HEK293 (cell line): Measurements from ENCODE around the gene KCNJ15.

Experiments
- CTCF ChIA-PET: fragments of 350-600 bp; formaldehyde crosslinking; extraction: SDS; loops from one replicate; lab custom pipeline; 2021; ENCODE audit warnings: antibody characterized with exemption; lab: Yijun Ruan, JAX
- POLR2A ChIA-PET: fragments of 300-600 bp; formaldehyde crosslinking; extraction: SDS; loops from one replicate; lab custom pipeline; 2020; ENCODE audit warnings: antibody characterized with exemption, inconsistent platforms; lab: Yijun Ruan, JAX
- H3K27ac ChIP-seq: fragments of 200-500 bp; sonication (Bioruptor generic); 2 replicates; pipeline ENCODE4 v1.5.1; 2014; ENCODE audit warnings: low read depth, low read length, control low read depth, inconsistent platforms; ENCODE audit errors: extremely low read depth
- H3K36me3 ChIP-seq, 2 experiments: fragments of 200-500 bp in 1 of 2; sonication (Bioruptor generic) in 1 of 2; 1 replicate in 1 of 2; 2 replicates in 1 of 2; pipeline ENCODE4 v1.5.1; 2014 to 2017; ENCODE audit warnings: inconsistent platforms in 2 of 2, low read length in 2 of 2; ENCODE audit not compliant: control insufficient read depth in 2 of 2, insufficient read depth in 1 of 2
- H3K4me1 ChIP-seq: fragments of 200-500 bp; sonication (Bioruptor generic); 2 replicates; pipeline ENCODE4 v1.5.1; 2014; ENCODE audit warnings: mild to moderate bottlenecking, low read length, inconsistent platforms; ENCODE audit not compliant: control insufficient read depth, insufficient read depth
- H3K4me3 ChIP-seq: 2 replicates; pipeline ENCODE4 v1.5.1; 2011; ENCODE audit warnings: low read depth, mild to moderate bottlenecking, control low read depth, low read length, moderate library complexity
- H3K9me3 ChIP-seq: fragments of 200-500 bp; sonication (Bioruptor generic); 2 replicates; pipeline ENCODE4 v1.5.1; 2014; ENCODE audit warnings: low read depth, low read length, inconsistent platforms; ENCODE audit not compliant: control insufficient read depth, insufficient read depth
- ELK4 ChIP-seq: IDR thresholded peaks from 2 replicates; pipeline ENCODE4 v1.6.1; 2011; ENCODE audit warnings: mild to moderate bottlenecking, low read depth, low read length, borderline replicate concordance
- KLF1 ChIP-seq: fragments of 450-650 bp; formaldehyde crosslinking; IDR thresholded peaks from 2 replicates; pipeline ENCODE4 v1.5.1; 2016; ENCODE audit warnings: missing biosample characterization, missing genetic modification characterization
- KLF16 ChIP-seq: fragments of 450-650 bp; formaldehyde crosslinking; IDR thresholded peaks from 2 replicates; pipeline ENCODE4 v1.5.1; 2017; ENCODE audit warnings: missing biosample characterization, missing genetic modification characterization
- PRDM1 ChIP-seq: fragments of 450-650 bp; formaldehyde crosslinking; IDR thresholded peaks from 2 replicates; pipeline ENCODE4; 2016; ENCODE audit warnings: missing biosample characterization, missing genetic modification characterization
- ZBTB10 ChIP-seq: fragments of 450-650 bp; formaldehyde crosslinking; IDR thresholded peaks from 2 replicates; pipeline ENCODE4 v1.5.1; 2016; ENCODE audit warnings: missing biosample characterization, missing genetic modification characterization
- ZBTB17 ChIP-seq: fragments of 450-650 bp; formaldehyde crosslinking; IDR thresholded peaks from 2 replicates; pipeline ENCODE4 v1.5.1; 2016; ENCODE audit warnings: missing biosample characterization, missing genetic modification characterization
- ZFHX2 ChIP-seq: fragments of 450-650 bp; formaldehyde crosslinking; conservative IDR thresholded peaks from 2 replicates; pipeline ENCODE4 v1.5.1; 2016; ENCODE audit warnings: missing biosample characterization, missing genetic modification characterization
- ZIC2 ChIP-seq: fragments of 450-650 bp; formaldehyde crosslinking; IDR thresholded peaks from 2 replicates; pipeline ENCODE4 v1.5.1; 2016; ENCODE audit warnings: missing biosample characterization, missing genetic modification characterization
- ZNF10 ChIP-seq: fragments of 450-650 bp; formaldehyde crosslinking; IDR thresholded peaks from 2 replicates; pipeline ENCODE4 v1.5.1; 2017; ENCODE audit warnings: missing biosample characterization, missing genetic modification characterization
- ZNF157 ChIP-seq: fragments of 450-650 bp; formaldehyde crosslinking; IDR thresholded peaks from 2 replicates; pipeline ENCODE4 v1.5.1; 2016; ENCODE audit warnings: missing biosample characterization, missing genetic modification characterization
- ZNF514 ChIP-seq: fragments of 450-650 bp; formaldehyde crosslinking; IDR thresholded peaks from 2 replicates; pipeline ENCODE4 v1.5.1; 2016; ENCODE audit warnings: missing biosample characterization, missing genetic modification characterization
- ZNF555 ChIP-seq: fragments of 450-650 bp; formaldehyde crosslinking; conservative IDR thresholded peaks from 2 replicates; pipeline ENCODE4 v1.5.1; 2017; ENCODE audit warnings: missing biosample characterization, mild to moderate bottlenecking, missing genetic modification characterization, inconsistent platforms
- ZNF558 ChIP-seq: fragments of 450-650 bp; formaldehyde crosslinking; IDR thresholded peaks from 2 replicates; pipeline ENCODE4 v1.5.1; 2016; ENCODE audit warnings: missing biosample characterization, missing genetic modification characterization
- ZNF580 ChIP-seq: fragments of 450-650 bp; formaldehyde crosslinking; IDR thresholded peaks from 2 replicates; pipeline ENCODE4 v1.5.1; 2016; ENCODE audit warnings: missing biosample characterization, missing genetic modification characterization
- ZNF623 ChIP-seq: fragments of 450-650 bp; formaldehyde crosslinking; IDR thresholded peaks from 2 replicates; pipeline ENCODE4 v1.5.1; 2016; ENCODE audit warnings: missing biosample characterization, missing genetic modification characterization
- ZNF645 ChIP-seq: fragments of 450-650 bp; formaldehyde crosslinking; IDR thresholded peaks from 2 replicates; pipeline ENCODE4; 2016; ENCODE audit warnings: missing biosample characterization, missing genetic modification characterization
- ZNF670 ChIP-seq: fragments of 450-650 bp; formaldehyde crosslinking; IDR thresholded peaks from 2 replicates; pipeline ENCODE4 v1.5.1; 2016; ENCODE audit warnings: missing biosample characterization, missing genetic modification characterization, low read depth
- ZSCAN5A ChIP-seq: fragments of 450-650 bp; formaldehyde crosslinking; IDR thresholded peaks from 2 replicates; pipeline ENCODE4 v1.5.1; 2016; ENCODE audit warnings: missing biosample characterization, missing genetic modification characterization

KCNJ15 gene

GRCh38 chr21:38312822-38313221 lies 56.0 kb downstream of the KCNJ15 start:
- Histone ChIP-seq H3K27ac (no peak overlapping the region), H3K4me1 (peaks cover 4% of the 10 kb centered on the region; the same call in 1 of the 2 replicates), H3K36me3 (no peaks in the 10 kb centered on the region), H3K4me3 (no peak overlapping the region), H3K9me3 (no peaks in the 10 kb centered on the region)
- TF ChIP-seq KLF16 (tag by site-specific recombination) (no peak), ZNF623 (tag by site-specific recombination) (no peak), PRDM1 (tag by site-specific recombination) (no peak), ZNF514 (tag by site-specific recombination) (no peak), ZBTB17 (tag by site-specific recombination) (no peak), ZNF645 (no peak), ZBTB10 (tag by site-specific recombination) (no peak), ELK4 (no peak), ZNF558 (no peak)
- ChIA-PET POLR2A (interaction anchor here (0.6 kb wide), 1 partner anchor 1075 kb away, joined by 3 read pairs; no protein-coding TSS in a partner anchor), CTCF (no interaction called here)

GRCh38 chr21:38314558-38314957 lies 57.8 kb downstream of the KCNJ15 start:
- Histone ChIP-seq H3K4me1 (peaks cover 4% of the 10 kb centered on the region; the same call in 1 of the 2 replicates), H3K9me3 (no peaks in the 10 kb centered on the region), H3K4me3 (no peak overlapping the region), H3K36me3 (no peaks in the 10 kb centered on the region), H3K27ac (no peak overlapping the region)
- ChIA-PET CTCF (interaction anchor here (0.6 kb wide), 1 partner anchor 600 kb away, joined by 3 read pairs; no protein-coding TSS in a partner anchor), POLR2A (no interaction called here)
- TF ChIP-seq ZIC2 (tag by site-specific recombination) (peak; percentile 95), ZNF670 (tag by site-specific recombination) (no peak), ZNF157 (tag by site-specific recombination) (no peak), ZFHX2 (tag by site-specific recombination) (peak; percentile 27; the same call in 1 of the 2 replicates), ZSCAN5A (no peak), KLF1 (0 out of 2 replicates have a peak, but pooled peaks have one; percentile 13), ZNF580 (no peak), ZNF555 (tag by site-specific recombination) (no peak), ZNF10 (tag by site-specific recombination) (no peak)
